H1 (cell line): ENCODE data around the gene ADRB2. TPM values are rescaled to one million over a fixed set of nuclear protein-coding genes. Genes with fewer than 3 reads are reported as not detected.

ENCODE experiments used
- CHD7 ChIP-seq: fragments of 300-600 bp; sonication (generic); IDR thresholded peaks from 2 replicates; pipeline ENCODE4 v1.7.1; 2012; ENCODE audit warnings: low read length, moderate library complexity, mild to moderate bottlenecking, inconsistent platforms; ENCODE audit not compliant: insufficient replicate concordance
- EP300 ChIP-seq, 2 experiments: IDR thresholded peaks; 1 replicate in 1 of 2; 2 replicates in 1 of 2; pipeline ENCODE4 v1.6.1; 2011 to 2012; ENCODE audit warnings: low read depth in 2 of 2, low read length in 2 of 2, mild to moderate bottlenecking in 2 of 2, borderline replicate concordance in 1 of 2, inconsistent platforms in 1 of 2, moderate library complexity in 1 of 2
- JUND ChIP-seq: IDR thresholded peaks from 2 replicates; pipeline ENCODE4 v1.6.1; 2011; ENCODE audit warnings: mild to moderate bottlenecking, improper control_type of control experiment, low read length
- MAFK ChIP-seq: IDR thresholded peaks from 2 replicates; pipeline ENCODE4 v1.6.1; 2012; ENCODE audit warnings: low read depth, mild to moderate bottlenecking, improper control_type of control experiment, low read length
- POLR2AphosphoS5 ChIP-seq: IDR thresholded peaks from 2 replicates; pipeline ENCODE4 v1.6.1; 2011; ENCODE audit warnings: low read depth, low read length
- SP4 ChIP-seq: IDR thresholded peaks from 2 replicates; pipeline ENCODE4 v1.6.1; 2012; ENCODE audit warnings: low read length, inconsistent platforms
- polyA plus RNA-seq, 7 experiments: library from polyadenylated mRNA; depleted of rRNA in 3 of 7; stranded (reverse) in 5 of 7; unstranded in 2 of 7; fragments of >200 nt in 5 of 7; fragments of 200-250 nt in 2 of 7; gene quantifications; 1 replicate in 5 of 7; 2 replicates in 1 of 7; 4 replicates in 1 of 7; pipeline versions ENCODE4 v1.2.1 to v1.2.3, GENCODE V29; 2011 to 2013; ENCODE audit warnings: missing spikeins in 2 of 7, mixed read lengths in 2 of 7
- total RNA-seq: library from RNA; stranded (reverse); fragmentation: NEBNext Ultra II Directional; extraction: Animal tissue kit (Norgen Biotek cat#: 25700); gene quantifications from 2 replicates; pipeline ENCODE4 v1.2.1, GENCODE V29; 2021
- TF ChIP-seq, protein P1 (sequence below): IDR thresholded peaks from 2 replicates; pipeline ENCODE4 v1.6.1; 2011; ENCODE audit warnings: low read depth, mild to moderate bottlenecking, low read length; ENCODE audit not compliant: insufficient read depth
- TF ChIP-seq, protein P2 (sequence below): IDR thresholded peaks from 2 replicates; pipeline ENCODE4 v1.6.1; 2012; ENCODE audit warnings: low read length, inconsistent platforms

Gene ADRB2
- total and polyA plus RNA-seq, 2 of the 8 experiments (the other 6 are each of a cell fraction or from before 2014, with no cell fraction given), result 0.65 to 0.77 TPM

- TF ChIP-seq CHD7 (no peak), SP4 (no peak), MAFK (no peak), JUND (no peak), EP300 (IDR thresholded peaks at IDR 0.05; ENCODE audit: borderline replicate concordance in 1 of 2, low read depth in 2 of 2, low read length in 2 of 2) (no peak), POLR2AphosphoS5 (no peak)
- TF ChIP-seq, protein P1, sequence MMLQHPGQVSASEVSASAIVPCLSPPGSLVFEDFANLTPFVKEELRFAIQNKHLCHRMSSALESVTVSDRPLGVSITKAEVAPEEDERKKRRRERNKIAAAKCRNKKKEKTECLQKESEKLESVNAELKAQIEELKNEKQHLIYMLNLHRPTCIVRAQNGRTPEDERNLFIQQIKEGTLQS, result no peak
- TF ChIP-seq, protein P2, sequence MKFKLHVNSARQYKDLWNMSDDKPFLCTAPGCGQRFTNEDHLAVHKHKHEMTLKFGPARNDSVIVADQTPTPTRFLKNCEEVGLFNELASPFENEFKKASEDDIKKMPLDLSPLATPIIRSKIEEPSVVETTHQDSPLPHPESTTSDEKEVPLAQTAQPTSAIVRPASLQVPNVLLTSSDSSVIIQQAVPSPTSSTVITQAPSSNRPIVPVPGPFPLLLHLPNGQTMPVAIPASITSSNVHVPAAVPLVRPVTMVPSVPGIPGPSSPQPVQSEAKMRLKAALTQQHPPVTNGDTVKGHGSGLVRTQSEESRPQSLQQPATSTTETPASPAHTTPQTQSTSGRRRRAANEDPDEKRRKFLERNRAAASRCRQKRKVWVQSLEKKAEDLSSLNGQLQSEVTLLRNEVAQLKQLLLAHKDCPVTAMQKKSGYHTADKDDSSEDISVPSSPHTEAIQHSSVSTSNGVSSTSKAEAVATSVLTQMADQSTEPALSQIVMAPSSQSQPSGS, result no peak
Observed at GRCh38 chr5:148861088-148861487, 34.7 kb downstream of the ADRB2 start (continued).
